GM23248 (cell line): ENCODE results near the gene ACACB. TPM values are rescaled to one million over a fixed set of nuclear protein-coding genes. Genes with fewer than 3 reads are reported as not detected.

Source experiments
- DNase-seq: peaks from one replicate; pipeline ENCODE4 v3.0.0-alpha.2; 2015
- H2AFZ ChIP-seq: fragments of 200-600 bp; sonication (generic); 2 replicates; pipeline ENCODE4 v1.6.1; 2016; ENCODE audit warnings: antibody characterized with exemption
- H3F3A ChIP-seq: fragments of 200-600 bp; sonication (generic); 2 replicates; pipeline ENCODE4 v1.6.1; 2016; ENCODE audit warnings: mild to moderate bottlenecking, antibody characterized with exemption, mixed run types; ENCODE audit not compliant: insufficient read depth
- H3K27ac ChIP-seq: fragments of 200-600 bp; sonication (generic); 2 replicates; pipeline ENCODE4 v1.5.1; 2016; ENCODE audit warnings: mild to moderate bottlenecking
- H3K27me3 ChIP-seq: fragments of 200-600 bp; sonication (generic); replicated peaks from 2 replicates; pipeline ENCODE4 v1.6.1; 2016; ENCODE audit warnings: mild to moderate bottlenecking; ENCODE audit not compliant: insufficient read depth
- H3K36me3 ChIP-seq: fragments of 200-600 bp; sonication (generic); 2 replicates; pipeline ENCODE4 v1.6.1; 2016; ENCODE audit warnings: low read depth, mild to moderate bottlenecking
- H3K4me1 ChIP-seq: fragments of 200-600 bp; sonication (generic); 2 replicates; pipeline ENCODE4 v1.6.1; 2016; ENCODE audit warnings: mild to moderate bottlenecking; ENCODE audit not compliant: insufficient read depth
- H3K4me2 ChIP-seq: fragments of 200-600 bp; sonication (generic); one replicate; pipeline ENCODE4 v1.6.1; 2016; ENCODE audit warnings: mild to moderate bottlenecking; ENCODE audit not compliant: unreplicated experiment
- H3K4me3 ChIP-seq: fragments of 200-600 bp; sonication (generic); 2 replicates; pipeline ENCODE4 v1.5.1; 2016; ENCODE audit warnings: mild to moderate bottlenecking
- H3K79me2 ChIP-seq: fragments of 200-600 bp; sonication (generic); 2 replicates; pipeline ENCODE4 v1.6.1; 2016; ENCODE audit warnings: mild to moderate bottlenecking; ENCODE audit not compliant: insufficient read depth
- H3K9ac ChIP-seq: fragments of 200-600 bp; sonication (generic); 2 replicates; pipeline ENCODE4 v1.6.1; 2016; ENCODE audit warnings: mild to moderate bottlenecking
- H3K9me2 ChIP-seq: fragments of 200-600 bp; sonication (generic); 2 replicates; pipeline ENCODE4 v1.6.1; 2016; ENCODE audit warnings: mixed run types, mild to moderate bottlenecking, moderate library complexity; ENCODE audit not compliant: insufficient read depth
- H3K9me3 ChIP-seq: fragments of 200-600 bp; sonication (generic); one replicate; pipeline ENCODE4 v1.6.1; 2017; ENCODE audit warnings: low read depth
- H4K20me1 ChIP-seq: fragments of 200-600 bp; sonication (generic); 2 replicates; pipeline ENCODE4 v1.6.0; 2016; ENCODE audit not compliant: insufficient read depth
- EZH2 ChIP-seq: fragments of 200-600 bp; sonication (generic); IDR thresholded peaks from 2 replicates; pipeline ENCODE4 v1.6.1; 2018; ENCODE audit warnings: antibody characterized with exemption, mild to moderate bottlenecking; ENCODE audit not compliant: insufficient read depth, poor library complexity, severe bottlenecking
- EZH2phosphoT487 ChIP-seq: fragments of 200-600 bp; sonication (generic); IDR thresholded peaks from 2 replicates; pipeline ENCODE4 v1.6.1; 2018; ENCODE audit warnings: antibody characterized with exemption, moderate library complexity, mild to moderate bottlenecking, low read depth; ENCODE audit not compliant: insufficient read depth
- WGBS, 2 experiments: methylation state at CpG; one replicate each; pipeline ENCODE4 v1.1.6; 2015 to 2017; ENCODE audit warnings: low lambda C conversion rate in 2 of 2, low coverage in 1 of 2; ENCODE audit errors: missing lambda C conversion rate in 2 of 2; 5-methylcytosine and 5-hydroxymethylcytosine counted together
- in situ Hi-C: fragments of 300-500 bp; cut with MboI; formaldehyde crosslinking; loops from 2 replicates; pipeline ENCODE4 v1.15.0; 2020
- polyA plus RNA-seq: library from polyadenylated mRNA; unstranded; fragments of >200 nt; fragmentation: Nextera tagmentation; extraction: Ambion mirVana; gene quantifications from 2 replicates; pipeline ENCODE4 v1.2.1, GENCODE V29; 2016
- total RNA-seq: library from RNA; depleted of rRNA; stranded (reverse); fragments of >200 nt; shearing (Covaris generic); gene quantifications from 2 replicates; pipeline ENCODE4 v1.2.3, GENCODE V29; 2014

The ACACB gene
- total and polyA plus RNA-seq, 2 experiments from 2014 or later = 0.66 to 4.1 TPM

DNA sequence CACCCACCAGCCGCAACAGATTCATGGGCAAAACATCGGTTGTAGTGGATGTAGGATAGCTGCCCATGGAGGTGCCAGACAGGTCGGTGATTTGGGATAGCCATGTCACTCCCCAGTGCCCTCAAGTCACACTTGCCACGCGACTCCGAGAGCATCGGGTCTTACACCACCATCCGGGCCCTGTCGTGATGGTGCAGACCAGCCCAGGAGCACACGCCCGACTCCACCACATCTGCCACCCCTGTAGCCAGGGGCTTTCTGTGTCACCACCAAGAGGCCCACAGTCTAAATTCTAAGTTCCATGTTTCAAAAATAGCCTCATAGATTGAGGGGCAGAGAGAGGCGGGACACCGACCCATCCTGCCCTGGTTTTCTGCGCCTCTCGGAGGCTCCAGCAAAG is 174.7 kb downstream of the ACACB start:
- Histone ChIP-seq H3K9me2 (no peaks in the 10 kb centered on the region), H3K4me1 (no peaks in the 10 kb centered on the region), H3K4me3 (no peak overlapping the region), H3K36me3 (no peaks in the 10 kb centered on the region), H3K27ac (no peak overlapping the region), H4K20me1 (no peaks in the 10 kb centered on the region), H3K9me3 (no peaks in the 10 kb centered on the region), H2AFZ (peak overlapping the region; percentile 67), H3K9ac (peak overlapping the region; percentile 29; the same call in 1 of the 2 replicates), H3K79me2 (no peaks in the 10 kb centered on the region), H3K27me3 (peaks cover 7% of the 10 kb centered on the region; the same call in 1 of the 2 replicates), H3F3A (no peaks in the 10 kb centered on the region), H3K4me2 (peak overlapping the region; percentile 62)
- 20 to 26% methylated on average over 15 of the region's 15 CpGs for WGBS, 2 experiments
- DNase-seq = no peak
- in situ Hi-C loops = no loop called here
- TF ChIP-seq EZH2 (no peak), EZH2phosphoT487 (no peak)

DNA sequence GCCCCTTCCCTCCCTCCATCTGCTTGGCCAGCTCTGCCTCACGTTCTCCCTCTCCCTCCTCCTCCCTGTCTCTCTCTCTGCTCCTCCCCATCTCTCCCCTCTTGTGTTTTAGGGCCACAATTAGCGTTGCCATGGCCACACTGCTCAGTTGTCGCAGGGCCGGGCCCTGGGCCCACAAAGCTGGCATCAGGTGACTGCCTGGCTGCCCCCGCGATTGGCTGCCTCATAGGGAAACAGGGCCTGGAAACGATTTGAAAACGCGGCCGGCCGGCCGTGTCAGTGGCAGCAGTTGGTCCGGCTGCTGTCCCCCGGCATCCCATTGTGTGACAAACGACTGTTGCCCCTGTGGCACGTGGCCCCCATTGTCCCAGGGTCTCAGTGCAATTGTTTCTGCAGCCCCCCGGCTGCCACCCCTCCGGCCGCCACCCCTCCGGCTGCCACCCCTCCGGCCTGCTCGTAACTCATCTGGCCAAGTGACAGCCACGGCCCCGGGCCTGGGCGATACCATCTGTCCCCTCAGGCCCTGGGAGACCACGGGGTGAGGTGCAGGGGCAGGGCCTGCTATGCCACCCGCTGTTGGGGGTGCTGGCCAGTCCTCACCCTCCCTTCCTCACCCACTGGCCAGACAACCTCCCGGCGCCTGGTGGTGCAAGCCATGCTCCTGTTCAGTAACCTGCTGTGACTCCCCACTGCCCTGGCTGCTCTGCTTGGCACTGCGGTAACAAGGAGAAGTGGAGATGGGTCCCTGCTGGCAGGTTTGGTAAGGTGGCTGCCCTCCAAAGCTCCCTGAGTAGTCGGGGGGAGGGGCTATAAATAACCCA is 175.3 kb downstream of the ACACB start:
- Histone ChIP-seq H3F3A (no peaks in the 10 kb centered on the region), H3K9ac (peak overlapping the region; percentile 29; the same call in 1 of the 2 replicates), H3K9me3 (no peaks in the 10 kb centered on the region), H3K79me2 (no peaks in the 10 kb centered on the region), H3K4me1 (no peaks in the 10 kb centered on the region), H3K36me3 (no peaks in the 10 kb centered on the region), H3K27me3 (peaks cover 7% of the 10 kb centered on the region; the same call in 1 of the 2 replicates), H4K20me1 (no peaks in the 10 kb centered on the region), H3K4me2 (peak overlapping the region; percentile 62), H2AFZ (peak overlapping the region; percentile 67), H3K27ac (no peak overlapping the region), H3K9me2 (no peaks in the 10 kb centered on the region), H3K4me3 (no peak overlapping the region)
- TF ChIP-seq EZH2phosphoT487 (no peak), EZH2 (no peak)
- 25% methylated on average over 28 to 31 of the region's 31 CpGs for WGBS, 2 experiments
- DNase-seq = peak; percentile 56
- in situ Hi-C loops = no loop called here

DNA sequence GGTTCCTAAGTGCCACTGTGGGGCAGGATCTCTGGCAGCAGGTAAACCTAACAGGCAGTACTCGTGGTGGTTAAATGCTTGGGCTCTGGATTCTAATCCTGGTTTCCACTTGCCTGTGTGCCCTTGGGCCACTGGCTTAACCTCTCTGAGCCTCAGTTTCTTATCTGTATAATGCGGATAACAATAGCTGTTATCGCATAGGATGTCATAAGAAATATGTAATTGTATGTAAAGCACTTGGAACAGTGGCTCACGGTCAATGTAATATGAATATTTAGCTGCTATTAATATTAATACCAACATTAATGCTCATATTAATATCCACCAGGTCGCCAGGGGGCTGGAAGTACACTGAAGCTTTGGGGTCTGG is 175.9 kb downstream of the ACACB start:
- H3K27me3 ChIP-seq = peaks cover 7% of the 10 kb centered on the region; the same call in 1 of the 2 replicates
- no peak overlapping the region for H3K4me3 ChIP-seq
- H3K79me2 ChIP-seq = no peaks in the 10 kb centered on the region
- no peaks in the 10 kb centered on the region for H3K9me2 ChIP-seq
- no peaks in the 10 kb centered on the region for H3K4me1 ChIP-seq
- no peak for DNase-seq
- no peak for TF ChIP-seq EZH2phosphoT487
- no peak for TF ChIP-seq EZH2
- H4K20me1 ChIP-seq = no peaks in the 10 kb centered on the region
- no peaks in the 10 kb centered on the region for H3F3A ChIP-seq
- 74 to 88% methylated on average over 5 of the region's 5 CpGs for WGBS, 2 experiments
- no peak overlapping the region for H3K27ac ChIP-seq
- no peaks in the 10 kb centered on the region for H3K36me3 ChIP-seq
- in situ Hi-C loops = no loop called here
- no peak overlapping the region for H3K9ac ChIP-seq
- H2AFZ ChIP-seq = no peak overlapping the region
- no peak overlapping the region for H3K4me2 ChIP-seq
- H3K9me3 ChIP-seq = no peaks in the 10 kb centered on the region

DNA sequence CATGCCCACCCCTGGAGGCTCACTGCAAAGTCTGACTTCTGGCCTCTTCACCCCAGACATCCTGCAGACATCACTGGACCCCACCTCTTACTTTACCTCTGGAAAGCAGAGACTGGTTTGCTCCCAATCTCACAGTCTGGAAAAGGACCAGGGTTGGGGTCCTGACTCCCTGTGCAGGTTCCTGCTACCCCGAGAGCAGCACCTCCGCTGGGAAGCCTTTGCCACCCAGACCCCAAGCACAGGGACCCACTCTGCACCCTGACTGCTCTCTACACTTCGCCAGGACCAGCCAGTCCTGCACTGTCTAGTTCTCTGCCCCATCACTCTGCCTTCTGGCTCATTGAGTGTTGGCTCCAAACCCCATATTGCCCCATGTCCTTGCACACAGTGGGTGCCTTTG is 176.7 kb downstream of the ACACB start:
- no peaks in the 10 kb centered on the region for H3K9me3 ChIP-seq
- H3K79me2 ChIP-seq = no peaks in the 10 kb centered on the region
- no peak overlapping the region for H3K4me3 ChIP-seq
- no peaks in the 10 kb centered on the region for H3K4me1 ChIP-seq
- no peaks in the 10 kb centered on the region for H3K9me2 ChIP-seq
- no peak overlapping the region for H3K4me2 ChIP-seq
- DNase-seq = no peak
- no peaks in the 10 kb centered on the region for H3K36me3 ChIP-seq
- H3K27me3 ChIP-seq = peaks cover 7% of the 10 kb centered on the region; the same call in 1 of the 2 replicates
- 43 to 51% methylated on average over 3 of the region's 3 CpGs for WGBS, 2 experiments
- H4K20me1 ChIP-seq = no peaks in the 10 kb centered on the region
- H3K27ac ChIP-seq = no peak overlapping the region
- in situ Hi-C loops = no loop called here
- no peaks in the 10 kb centered on the region for H3F3A ChIP-seq
- TF ChIP-seq EZH2 = no peak
- no peak for TF ChIP-seq EZH2phosphoT487
- H3K9ac ChIP-seq = no peak overlapping the region
- H2AFZ ChIP-seq = no peak overlapping the region
